Measurements from ENCODE around the gene CCDC192. TPM values are rescaled to one million over a fixed set of nuclear protein-coding genes. Genes with fewer than 3 reads are reported as not detected.

The CCDC192 gene
- total RNA-seq, 1 donor from 2014 or later, result 0.26 TPM

DNA sequence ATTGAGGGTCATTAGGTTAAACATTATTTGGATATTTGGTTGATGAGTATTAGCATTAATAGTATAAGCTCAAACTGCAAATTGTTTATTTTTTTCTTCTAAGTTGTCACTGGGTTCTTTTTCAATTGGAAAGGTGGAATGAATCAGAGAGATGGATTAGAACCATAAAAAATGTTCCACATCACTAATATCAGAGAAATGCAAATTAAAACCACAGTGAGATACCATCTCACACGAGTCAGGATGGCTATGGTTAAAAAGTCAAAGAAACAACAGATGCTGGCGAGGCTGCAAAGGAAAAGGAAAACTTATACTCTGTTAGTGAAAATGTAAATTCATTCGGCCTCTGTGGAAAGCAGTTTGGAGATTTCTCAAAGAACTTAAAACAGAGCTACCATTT is 122.8 kb downstream of the CCDC192 start:
- Mint-ChIP-seq H3K9me3 (ENCODE audit: unreplicated experiment) (no peaks in the 10 kb centered on the region), H3K27me3 (ENCODE audit: unreplicated experiment) (no peaks in the 10 kb centered on the region), H3K27ac (ENCODE audit: unreplicated experiment) (no peak overlapping the region), H3K4me3 (ENCODE audit: unreplicated experiment) (no peak overlapping the region), H3K36me3 (ENCODE audit: low read depth, unreplicated experiment) (no peaks in the 10 kb centered on the region), H3K4me1 (ENCODE audit: unreplicated experiment) (peaks cover 34% of the 10 kb centered on the region)
- no peak for DNase-seq (ENCODE audit: low spot score)
- TF ChIP-seq, protein P1, sequence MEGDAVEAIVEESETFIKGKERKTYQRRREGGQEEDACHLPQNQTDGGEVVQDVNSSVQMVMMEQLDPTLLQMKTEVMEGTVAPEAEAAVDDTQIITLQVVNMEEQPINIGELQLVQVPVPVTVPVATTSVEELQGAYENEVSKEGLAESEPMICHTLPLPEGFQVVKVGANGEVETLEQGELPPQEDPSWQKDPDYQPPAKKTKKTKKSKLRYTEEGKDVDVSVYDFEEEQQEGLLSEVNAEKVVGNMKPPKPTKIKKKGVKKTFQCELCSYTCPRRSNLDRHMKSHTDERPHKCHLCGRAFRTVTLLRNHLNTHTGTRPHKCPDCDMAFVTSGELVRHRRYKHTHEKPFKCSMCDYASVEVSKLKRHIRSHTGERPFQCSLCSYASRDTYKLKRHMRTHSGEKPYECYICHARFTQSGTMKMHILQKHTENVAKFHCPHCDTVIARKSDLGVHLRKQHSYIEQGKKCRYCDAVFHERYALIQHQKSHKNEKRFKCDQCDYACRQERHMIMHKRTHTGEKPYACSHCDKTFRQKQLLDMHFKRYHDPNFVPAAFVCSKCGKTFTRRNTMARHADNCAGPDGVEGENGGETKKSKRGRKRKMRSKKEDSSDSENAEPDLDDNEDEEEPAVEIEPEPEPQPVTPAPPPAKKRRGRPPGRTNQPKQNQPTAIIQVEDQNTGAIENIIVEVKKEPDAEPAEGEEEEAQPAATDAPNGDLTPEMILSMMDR (IDR thresholded peaks at IDR 0.05; ENCODE audit: unreplicated experiment), result no peak

DNA sequence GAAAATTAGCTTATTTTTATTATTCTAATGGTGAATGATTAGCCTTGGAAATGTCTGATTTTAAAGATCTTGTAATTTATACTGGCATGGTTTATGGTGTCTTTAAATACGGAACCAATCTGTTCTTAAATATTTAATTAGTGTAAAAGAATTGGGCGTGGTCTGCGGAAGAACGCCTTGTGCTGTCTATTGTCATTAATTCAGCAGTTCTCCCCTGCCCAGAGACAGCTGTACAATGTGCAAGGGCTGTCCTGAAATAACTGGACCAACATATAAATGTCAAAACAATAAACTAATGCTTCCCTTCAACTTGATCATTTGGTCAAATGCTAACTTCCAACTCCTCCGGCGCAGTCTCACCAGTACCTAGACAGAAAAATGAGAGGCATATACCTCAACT is 124.3 kb downstream of the CCDC192 start:
- TF ChIP-seq, protein P1 (IDR thresholded peaks at IDR 0.05; ENCODE audit: unreplicated experiment), result no peak
- no peak overlapping the region for H3K27ac Mint-ChIP-seq (ENCODE audit: unreplicated experiment)
- no peak overlapping the region for H3K4me3 Mint-ChIP-seq (ENCODE audit: unreplicated experiment)
- H3K27me3 Mint-ChIP-seq (ENCODE audit: unreplicated experiment), result no peaks in the 10 kb centered on the region
- H3K9me3 Mint-ChIP-seq (ENCODE audit: unreplicated experiment), result no peaks in the 10 kb centered on the region
- no peak for DNase-seq (ENCODE audit: low spot score)
- H3K36me3 Mint-ChIP-seq (ENCODE audit: low read depth, unreplicated experiment), result no peaks in the 10 kb centered on the region
- peaks cover 28% of the 10 kb centered on the region for H3K4me1 Mint-ChIP-seq (ENCODE audit: unreplicated experiment)

DNA sequence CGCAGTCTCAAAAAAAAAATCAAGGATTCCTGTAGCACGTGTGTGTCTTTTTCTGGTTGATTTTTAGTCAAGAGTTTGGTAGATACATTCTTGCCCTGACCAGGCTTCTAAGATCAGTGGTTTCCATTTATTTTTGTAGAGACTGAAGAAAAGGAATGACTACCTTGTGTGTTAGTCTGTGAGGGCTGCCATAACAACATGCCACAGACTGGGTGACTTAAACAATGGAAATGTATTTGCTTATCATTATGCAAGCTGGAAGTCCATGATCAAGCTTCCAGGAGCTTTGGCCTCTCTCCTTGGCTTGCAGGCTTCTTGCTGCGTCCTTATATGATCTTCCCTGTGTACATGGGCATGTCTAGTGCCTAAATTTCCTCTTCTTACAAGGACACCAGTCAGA is 127.0 kb downstream of the CCDC192 start:
- TF ChIP-seq, protein P1 (IDR thresholded peaks at IDR 0.05; ENCODE audit: unreplicated experiment), result no peak
- H3K36me3 Mint-ChIP-seq (ENCODE audit: low read depth, unreplicated experiment), result no peaks in the 10 kb centered on the region
- H3K4me3 Mint-ChIP-seq (ENCODE audit: unreplicated experiment), result no peak overlapping the region
- H3K27ac Mint-ChIP-seq (ENCODE audit: unreplicated experiment), result no peak overlapping the region
- no peak for DNase-seq (ENCODE audit: low spot score)
- H3K27me3 Mint-ChIP-seq (ENCODE audit: unreplicated experiment), result no peaks in the 10 kb centered on the region
- peaks cover 17% of the 10 kb centered on the region for H3K4me1 Mint-ChIP-seq (ENCODE audit: unreplicated experiment)
- H3K9me3 Mint-ChIP-seq (ENCODE audit: unreplicated experiment), result no peaks in the 10 kb centered on the region

DNA sequence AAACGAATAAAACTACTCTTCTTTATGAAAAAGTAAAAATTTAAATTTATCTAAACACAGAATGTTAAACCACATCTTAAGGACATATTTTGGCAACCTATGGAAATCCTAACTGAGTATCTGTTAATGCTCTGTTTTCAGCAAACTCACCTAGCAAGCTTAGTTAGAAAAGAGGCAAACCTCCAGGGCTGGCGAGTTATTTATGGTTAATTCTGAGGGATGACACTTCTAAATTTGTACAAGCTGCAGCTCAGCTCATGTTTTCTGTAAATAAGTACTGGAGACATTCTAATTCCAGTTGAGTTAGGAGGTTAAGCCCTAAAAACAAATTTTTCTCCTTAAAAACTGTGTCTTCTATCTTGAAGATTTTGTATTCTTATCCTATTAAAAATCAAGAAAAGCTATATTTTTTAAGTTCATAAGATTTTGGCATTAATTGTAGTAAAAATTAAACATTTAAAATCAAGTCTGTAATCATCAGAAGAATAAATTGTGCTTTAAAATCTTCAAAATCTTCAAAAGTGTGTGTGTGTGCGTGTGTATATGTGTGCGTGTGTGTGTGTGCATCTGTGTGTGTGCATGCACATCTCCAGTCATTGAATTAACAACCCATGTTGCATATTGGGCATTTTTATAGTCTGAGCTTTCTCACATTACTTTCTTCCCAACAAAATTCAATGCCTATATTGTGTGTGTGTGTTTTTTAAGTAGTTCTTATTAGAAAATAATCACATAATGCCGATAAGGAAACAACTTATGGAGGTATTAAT is 127.8 kb downstream of the CCDC192 start:
- no peak for DNase-seq (ENCODE audit: low spot score)
- Mint-ChIP-seq H3K27me3 (ENCODE audit: unreplicated experiment) (no peaks in the 10 kb centered on the region), H3K9me3 (ENCODE audit: unreplicated experiment) (no peaks in the 10 kb centered on the region), H3K27ac (ENCODE audit: unreplicated experiment) (no peak overlapping the region), H3K4me1 (ENCODE audit: unreplicated experiment) (peaks cover 14% of the 10 kb centered on the region), H3K36me3 (ENCODE audit: low read depth, unreplicated experiment) (no peaks in the 10 kb centered on the region), H3K4me3 (ENCODE audit: unreplicated experiment) (no peak overlapping the region)
- TF ChIP-seq, protein P1 (IDR thresholded peaks at IDR 0.05; ENCODE audit: unreplicated experiment), result no peak

DNA sequence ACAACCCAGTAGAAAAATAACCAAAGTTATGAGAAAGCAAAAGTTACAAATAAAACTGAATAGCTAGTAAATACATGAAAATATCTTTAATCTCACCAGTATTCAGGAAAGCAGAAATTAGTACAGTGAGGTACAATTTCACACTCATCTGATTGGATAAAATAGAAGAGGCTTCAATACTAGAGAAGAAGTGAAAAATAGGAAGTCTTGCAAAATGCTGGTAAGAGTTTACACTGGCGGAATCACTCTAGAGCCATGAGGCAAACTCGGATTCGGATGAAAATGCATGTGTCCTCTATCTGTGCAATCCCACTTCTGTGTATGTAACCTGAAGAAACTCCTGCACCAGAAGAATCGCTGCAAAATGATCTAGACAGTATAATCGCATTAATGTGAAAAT is 128.9 kb downstream of the CCDC192 start:
- Mint-ChIP-seq H3K9me3 (ENCODE audit: unreplicated experiment) (no peaks in the 10 kb centered on the region), H3K4me1 (ENCODE audit: unreplicated experiment) (peaks cover 13% of the 10 kb centered on the region), H3K27ac (ENCODE audit: unreplicated experiment) (no peak overlapping the region), H3K27me3 (ENCODE audit: unreplicated experiment) (no peaks in the 10 kb centered on the region), H3K4me3 (ENCODE audit: unreplicated experiment) (no peak overlapping the region), H3K36me3 (ENCODE audit: low read depth, unreplicated experiment) (no peaks in the 10 kb centered on the region)
- TF ChIP-seq, protein P1 (IDR thresholded peaks at IDR 0.05; ENCODE audit: unreplicated experiment), result no peak
- no peak for DNase-seq (ENCODE audit: low spot score)
